HG02623 (cell line): ENCODE data around the gene PIPOX.

Experiments used
- ATAC-seq: cut with Tn5 transposase; IDR thresholded peaks from one replicate; pipeline ENCODE4 v1.9.1; 2021; ENCODE audit warnings: moderate library complexity; ENCODE audit not compliant: unreplicated experiment

Gene PIPOX, protein sequence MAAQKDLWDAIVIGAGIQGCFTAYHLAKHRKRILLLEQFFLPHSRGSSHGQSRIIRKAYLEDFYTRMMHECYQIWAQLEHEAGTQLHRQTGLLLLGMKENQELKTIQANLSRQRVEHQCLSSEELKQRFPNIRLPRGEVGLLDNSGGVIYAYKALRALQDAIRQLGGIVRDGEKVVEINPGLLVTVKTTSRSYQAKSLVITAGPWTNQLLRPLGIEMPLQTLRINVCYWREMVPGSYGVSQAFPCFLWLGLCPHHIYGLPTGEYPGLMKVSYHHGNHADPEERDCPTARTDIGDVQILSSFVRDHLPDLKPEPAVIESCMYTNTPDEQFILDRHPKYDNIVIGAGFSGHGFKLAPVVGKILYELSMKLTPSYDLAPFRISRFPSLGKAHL

DNA sequence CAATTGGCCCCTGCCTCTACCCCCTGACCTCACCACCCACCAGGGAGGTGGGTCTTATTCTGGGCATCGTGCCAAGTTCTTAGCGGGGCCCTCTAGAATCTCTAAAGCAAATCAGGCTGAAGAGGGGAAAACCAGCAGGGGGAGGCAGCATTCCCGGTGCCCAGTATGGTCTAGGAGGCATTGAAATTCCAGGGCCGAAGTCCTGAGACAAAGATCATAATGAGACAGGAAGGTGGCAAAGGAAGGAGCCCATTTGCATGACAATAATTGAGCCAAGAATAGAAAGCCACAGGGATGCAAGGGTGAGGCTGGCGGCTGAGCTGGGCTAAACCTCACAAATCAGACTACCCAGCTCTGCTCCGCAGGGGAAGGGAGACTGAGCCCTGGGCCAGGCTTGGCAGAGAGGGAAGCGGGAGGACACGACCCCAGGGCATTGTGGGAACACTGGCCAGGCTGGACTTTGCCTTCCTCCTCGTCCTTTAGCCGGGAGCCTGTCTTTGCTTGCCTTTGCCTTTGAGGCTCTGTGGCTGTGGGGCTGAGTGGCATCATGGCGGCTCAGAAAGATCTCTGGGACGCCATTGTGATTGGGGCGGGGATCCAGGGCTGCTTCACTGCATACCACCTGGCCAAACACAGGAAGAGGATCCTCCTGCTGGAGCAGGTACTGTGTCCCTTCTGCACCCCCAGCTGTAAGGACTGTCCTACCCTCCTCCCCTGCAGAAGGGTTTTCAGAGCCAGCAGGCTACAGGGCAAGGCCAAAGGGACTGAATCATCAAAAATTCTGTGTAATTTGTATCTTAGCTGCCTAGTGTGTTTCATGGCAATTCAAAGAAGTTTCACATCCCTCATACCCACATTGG, at the start of gene PIPOX:
Gene PIPOX (plus strand): TSS at position 463 of the 860 bp plus-strand sequence. CDS start 85 bp downstream, at position 548.
- no peak for ATAC-seq

DNA sequence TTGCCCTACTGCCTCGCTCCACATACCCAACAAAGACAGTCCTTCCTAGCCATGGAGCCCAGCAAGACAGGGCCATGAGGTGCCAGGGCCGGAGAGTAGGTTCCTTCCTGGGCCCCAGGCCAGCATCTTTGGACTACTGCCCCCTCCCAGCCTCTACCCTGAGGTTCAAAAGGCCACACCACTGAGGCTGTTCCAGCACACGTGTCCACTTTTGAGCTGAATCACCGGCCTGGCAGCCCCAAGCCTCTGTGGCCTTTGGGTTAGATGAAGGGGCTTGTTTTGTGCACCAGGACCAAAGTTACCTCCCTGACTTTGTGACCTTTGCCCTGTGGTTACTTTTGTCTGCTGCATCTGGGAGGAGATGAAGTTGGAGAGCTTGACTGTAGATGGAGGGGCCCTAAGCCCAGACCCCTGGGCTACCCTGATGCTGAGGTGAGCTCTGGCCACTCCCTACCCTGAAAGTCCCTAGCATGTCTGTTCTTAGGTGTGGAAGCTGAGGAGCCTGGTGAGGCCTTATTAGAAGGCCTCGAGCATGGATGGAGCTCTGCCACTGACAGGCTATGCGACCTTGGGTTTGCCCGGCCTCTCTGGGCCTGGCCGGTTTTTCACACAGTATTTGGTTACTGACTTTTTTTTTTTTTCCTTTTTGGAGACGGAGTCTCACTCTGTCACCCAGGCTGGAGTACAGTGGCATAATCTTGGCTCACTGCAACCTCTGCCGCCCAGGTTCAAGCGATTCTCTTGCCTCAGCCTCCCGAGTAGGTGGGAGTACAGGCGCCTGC, 49.1 kb upstream of the PIPOX start:
- ATAC-seq: no peak

DNA sequence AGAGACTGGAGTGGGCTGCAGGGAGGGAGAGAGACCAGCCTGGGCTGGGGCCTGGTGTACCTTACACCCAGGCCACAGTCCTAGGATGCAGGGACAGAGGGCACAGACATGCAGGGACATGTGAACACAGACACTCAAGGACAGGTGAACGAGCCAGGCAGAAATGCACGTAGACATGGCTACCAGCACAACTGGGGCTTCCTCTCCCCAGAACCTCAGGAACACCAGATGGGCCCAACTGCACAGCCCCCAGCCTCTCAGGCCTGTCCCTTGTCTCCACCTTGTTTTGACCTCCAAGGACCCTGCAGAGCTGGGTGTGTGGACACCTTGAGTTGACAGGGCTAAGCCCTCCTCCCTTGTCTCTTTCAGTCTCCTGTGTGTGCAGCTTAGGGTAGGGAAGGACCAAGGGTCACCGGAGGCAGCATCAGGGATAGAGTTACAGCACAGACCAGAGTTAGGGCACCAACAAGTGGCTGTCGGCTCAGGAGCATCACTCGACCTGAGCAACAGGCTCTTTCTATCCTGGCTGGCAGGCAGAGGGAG, 46.3 kb upstream of the PIPOX start:
- no peak for ATAC-seq

DNA sequence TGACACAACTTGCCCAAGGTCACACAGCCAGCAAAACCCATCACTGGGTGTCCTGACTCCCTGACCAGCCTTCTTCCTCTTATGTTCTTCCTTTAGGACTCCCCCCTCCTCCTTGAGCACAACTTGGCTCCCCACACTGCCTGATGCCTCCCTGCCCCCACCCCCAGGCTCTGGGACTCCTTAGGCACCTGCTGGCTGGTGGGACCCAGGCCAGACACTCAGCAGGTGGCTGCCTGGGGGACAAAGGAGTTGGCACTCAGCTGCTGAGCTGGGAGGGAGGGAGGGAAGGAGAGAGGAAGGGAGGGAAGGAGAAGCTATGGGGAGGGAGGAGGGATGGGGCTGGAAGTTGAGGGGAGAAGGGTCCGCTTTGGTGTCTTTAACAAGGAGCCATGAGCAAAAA, 45.1 kb upstream of the PIPOX start:
- ATAC-seq: no peak

DNA sequence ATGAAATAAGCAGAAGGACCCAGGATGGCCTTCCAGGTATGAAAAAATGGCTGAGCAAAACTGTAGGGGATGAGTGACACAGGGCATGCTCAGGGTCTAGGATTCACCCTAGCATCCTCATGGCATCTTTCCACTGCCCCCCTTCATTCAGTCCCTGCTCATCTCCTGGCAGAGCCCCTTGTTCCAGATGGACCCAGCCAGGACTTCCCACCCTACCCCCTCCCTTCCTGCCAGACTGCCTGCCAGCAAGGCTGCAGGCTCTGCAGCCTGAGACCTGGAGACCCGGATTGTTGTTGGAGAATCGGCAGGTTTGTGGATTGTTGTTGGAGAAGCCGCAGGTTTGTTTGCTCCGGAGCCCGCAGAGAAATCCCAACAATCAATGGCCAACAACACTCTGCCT, 43.7 kb upstream of the PIPOX start:
- ATAC-seq: no peak

DNA sequence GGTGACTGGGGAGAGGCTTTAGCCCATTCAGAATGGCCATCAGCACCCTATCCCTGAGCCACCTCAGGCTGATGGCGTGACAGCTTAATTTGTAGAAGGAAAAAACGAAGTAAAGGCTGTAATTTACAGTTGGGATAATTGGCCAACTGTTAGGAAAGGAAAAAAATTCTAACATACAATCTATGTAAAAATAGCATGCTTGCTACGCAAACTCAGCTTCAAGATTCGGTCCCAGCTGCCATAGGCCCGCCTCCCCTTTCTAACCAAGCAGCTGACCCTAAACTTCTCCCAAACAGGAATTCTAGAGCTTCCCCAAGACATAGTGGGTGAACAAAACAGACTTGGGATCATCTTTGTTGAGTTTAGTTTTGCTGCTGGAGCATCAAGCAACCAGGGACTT, 42.0 kb upstream of the PIPOX start:
- no peak for ATAC-seq

DNA sequence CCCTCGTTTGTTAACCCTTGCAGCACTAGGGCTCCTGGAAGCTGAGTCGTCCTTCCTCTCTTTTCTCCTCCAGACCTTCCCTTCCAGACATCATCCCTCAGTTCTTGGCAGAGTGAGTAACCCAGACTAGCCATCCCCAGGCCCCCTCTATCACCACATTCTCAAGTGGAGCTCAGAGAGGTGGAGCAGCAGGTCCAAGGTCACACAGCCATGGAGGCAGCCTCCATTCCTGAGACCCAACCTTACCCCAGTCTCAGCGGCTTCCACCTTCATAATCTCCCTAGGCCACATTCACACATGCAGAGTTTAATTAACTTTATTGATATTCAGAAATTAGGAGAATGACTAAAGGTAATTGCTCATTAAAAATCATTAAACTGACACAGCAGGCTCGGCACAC, 40.1 kb upstream of the PIPOX start:
- ATAC-seq: no peak

DNA sequence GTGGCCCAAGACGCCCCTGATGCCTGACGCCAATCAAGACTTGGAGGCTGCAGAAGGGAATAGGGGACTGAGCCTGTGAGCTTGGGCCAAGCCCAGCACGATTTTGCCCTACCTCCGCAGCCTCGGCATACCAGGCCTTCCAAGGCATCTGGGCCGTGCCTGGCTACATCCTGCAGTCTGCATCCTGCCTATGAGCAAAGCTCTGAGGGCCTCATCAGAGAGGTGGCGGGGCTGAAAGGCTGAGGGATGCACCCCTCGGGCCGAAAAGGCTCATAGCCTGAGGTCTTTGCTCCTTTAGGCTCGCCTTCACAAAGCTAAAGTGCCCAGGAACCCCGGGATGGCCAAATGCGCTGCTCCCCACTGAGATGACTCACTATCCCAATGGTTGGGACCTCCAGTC, 39.7 kb upstream of the PIPOX start:
- no peak for ATAC-seq

DNA sequence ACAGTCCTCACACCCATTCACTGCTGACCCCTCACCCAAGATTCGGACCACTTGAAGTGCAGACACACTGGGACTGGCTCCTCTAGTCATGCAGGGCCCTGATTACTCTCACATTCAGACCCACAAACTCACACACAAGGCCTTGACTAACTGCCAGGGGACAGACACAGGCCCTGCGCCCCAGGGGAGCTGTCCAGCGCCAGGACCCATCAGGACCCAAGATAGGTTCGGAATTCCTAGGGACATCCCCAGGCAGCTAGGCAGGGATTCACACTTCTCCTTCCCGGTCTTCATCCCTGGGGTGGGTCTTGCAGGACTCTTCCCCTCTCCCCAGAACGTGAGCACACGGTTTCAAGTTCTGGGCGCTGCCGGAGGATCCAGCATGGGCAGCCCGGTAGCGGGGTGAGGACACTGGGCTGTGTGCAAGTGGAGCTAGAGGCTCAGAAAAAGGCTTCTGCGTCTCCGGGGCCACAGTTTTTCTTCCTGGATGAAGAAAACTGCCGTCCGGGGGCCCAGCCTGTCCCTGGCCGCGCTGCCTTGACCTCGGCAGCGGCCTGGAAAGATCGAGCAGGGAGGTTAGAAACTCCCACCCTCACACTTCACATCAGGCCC, 38.8 kb upstream of the PIPOX start:
- ATAC-seq: no peak

DNA sequence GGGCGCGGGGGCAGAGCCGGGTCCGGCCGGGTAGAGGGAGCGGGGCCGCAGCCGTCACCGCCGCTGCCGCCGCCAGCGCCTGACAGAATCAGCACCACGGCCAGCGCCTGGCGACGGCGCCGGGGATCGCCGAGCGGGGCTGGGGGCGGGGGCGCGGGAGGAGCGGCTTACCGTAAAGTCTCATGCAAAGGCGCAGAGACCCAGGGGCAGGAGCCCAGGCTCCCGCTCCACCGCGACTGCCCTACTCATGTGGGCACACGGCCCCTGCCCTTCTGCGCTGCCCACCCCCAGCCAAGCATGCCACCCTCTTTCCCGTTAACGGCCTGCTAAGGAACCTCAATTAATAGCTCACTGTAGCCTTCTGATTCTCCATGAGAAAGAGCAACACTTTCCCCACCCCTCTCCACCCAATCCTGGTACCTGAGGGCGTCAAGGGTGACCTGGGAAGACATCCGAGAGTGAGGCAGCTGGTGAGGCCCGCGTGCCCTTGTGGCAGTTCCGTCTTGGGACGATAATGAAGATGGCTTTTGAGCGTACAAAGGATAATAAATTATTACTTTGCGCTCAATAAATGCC, 36.9 kb upstream of the PIPOX start, which contains the start of gene SEZ6:
Gene SEZ6 (minus strand): TSS at position 98 of the 576 bp plus-strand sequence. CDS start 164 bp downstream, outside the sequence.
- ATAC-seq: no peak

DNA sequence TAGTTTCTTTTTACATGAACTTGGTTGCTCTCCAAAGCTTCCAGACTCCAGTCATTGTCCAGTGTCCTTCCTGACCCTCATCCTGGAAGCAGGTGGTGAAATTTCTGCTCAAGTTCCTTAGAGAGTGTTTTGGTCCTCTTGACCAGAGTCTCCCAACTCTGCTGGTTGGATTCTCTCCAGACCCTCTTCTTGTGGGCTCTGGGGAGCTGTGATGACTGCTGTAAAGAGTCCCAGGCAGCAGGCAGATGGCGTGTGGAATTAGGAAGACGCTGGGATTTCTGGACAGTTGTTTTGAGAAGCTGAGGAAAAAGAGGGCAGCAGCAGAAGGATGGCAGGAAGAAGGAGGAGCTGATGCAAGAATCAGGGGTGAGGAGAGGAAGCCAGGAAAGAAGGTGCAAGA, 35.5 kb upstream of the PIPOX start:
- no peak for ATAC-seq

DNA sequence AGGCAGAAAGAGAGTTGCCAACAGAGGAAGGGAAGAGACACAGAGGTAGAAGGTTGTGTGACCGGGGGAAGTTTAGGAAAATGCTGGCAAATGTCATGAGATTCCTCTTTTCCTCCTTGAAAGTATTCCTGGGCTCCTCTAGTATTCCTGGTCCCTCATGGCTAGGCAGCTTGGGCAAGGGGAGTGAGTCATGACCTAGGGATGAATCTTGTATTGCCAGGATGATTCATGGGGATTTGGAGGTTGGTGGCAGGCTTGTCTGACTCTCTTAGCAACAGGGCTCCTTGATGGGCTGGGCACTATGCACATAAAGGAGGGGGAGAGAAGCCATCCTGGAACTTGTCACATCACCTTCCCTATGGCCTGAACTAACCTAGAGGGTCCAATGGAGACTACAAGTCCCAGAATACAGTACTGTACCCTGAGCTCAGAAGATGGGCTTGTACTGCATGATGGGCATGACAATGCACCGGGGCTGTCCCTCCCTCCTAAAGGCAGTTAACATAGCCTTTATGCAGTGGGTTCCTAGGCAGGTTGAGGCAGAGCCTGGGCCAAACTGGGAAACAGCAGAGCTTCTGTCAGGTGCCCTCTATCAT, 35.0 kb upstream of the PIPOX start:
- ATAC-seq: no peak

DNA sequence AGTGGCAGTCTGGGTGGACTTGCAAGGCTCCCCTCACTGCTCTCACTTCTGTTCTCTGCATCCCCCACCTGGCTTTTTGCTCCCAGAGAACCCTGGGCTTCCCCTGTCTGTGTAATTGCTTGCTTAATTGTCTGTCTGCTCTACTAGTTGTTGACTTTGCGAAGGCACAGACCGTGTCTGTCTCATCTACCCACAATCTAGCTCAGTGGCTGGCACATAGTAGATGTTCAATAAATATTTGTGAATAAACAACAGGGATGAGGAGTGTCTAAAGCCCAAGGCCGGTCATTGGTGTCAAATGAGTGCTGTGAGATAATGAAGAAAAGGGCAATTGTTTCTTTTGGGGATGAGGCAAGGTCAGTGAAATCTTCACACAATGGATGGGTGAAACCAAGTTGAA, 34.4 kb upstream of the PIPOX start:
- ATAC-seq: no peak

DNA sequence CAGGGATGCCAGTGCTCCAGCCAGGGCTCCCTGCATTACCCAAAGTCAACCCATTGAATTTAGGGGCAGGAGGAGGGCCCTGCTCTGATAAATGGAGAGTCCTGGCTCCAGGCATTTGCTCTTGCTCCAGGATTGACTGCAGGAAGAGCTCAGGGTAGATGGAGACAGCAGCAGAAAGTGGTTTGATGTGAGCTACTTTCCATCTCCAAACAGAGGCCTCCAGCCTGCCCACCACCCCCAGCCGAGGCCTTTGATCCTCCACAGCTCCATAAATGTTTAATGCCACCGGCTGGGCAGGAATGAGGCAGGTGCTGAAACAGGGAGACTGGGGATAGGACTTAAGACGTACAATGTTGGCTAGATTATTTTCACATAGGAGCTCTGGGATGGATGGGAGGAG, 32.8 kb upstream of the PIPOX start:
- ATAC-seq: no peak

DNA sequence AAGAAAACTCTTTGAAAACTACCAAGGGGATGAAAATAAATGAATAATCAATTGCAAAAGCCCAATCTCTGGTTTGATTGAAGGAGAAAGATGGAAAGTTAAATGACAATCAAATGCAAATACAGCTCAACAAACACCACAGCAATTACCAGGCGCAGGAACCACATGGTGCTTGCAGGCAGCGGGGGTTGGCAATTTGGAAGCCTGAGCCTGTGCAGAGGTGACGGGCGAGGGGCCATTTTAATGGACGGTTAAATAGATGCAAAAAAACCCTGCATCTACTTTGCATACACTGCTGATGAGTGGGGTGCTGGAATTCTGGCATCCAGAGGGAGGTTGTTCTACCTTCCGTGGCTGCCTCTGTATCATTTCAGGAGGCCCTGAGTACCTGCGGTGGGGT, 32.4 kb upstream of the PIPOX start:
- no peak for ATAC-seq

DNA sequence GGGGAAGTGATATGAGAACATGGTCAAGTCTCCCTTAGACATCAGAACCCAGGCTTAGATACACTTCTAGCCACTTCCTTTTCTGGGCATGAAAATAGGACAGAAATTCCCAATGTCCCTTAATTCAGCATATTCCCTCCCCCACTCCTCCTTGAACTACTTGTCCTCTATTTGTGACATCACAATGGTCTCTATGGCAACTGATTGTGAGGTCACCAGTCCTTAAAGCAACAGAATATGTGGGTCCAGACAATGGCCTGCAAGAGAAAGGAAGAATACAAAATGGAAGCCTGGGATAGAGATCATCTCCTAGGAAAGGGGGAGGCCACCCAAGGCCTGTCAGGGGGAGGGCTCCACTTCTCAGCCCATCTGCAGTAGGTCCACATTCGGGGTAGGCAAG, 30.4 kb upstream of the PIPOX start:
- ATAC-seq: no peak

DNA sequence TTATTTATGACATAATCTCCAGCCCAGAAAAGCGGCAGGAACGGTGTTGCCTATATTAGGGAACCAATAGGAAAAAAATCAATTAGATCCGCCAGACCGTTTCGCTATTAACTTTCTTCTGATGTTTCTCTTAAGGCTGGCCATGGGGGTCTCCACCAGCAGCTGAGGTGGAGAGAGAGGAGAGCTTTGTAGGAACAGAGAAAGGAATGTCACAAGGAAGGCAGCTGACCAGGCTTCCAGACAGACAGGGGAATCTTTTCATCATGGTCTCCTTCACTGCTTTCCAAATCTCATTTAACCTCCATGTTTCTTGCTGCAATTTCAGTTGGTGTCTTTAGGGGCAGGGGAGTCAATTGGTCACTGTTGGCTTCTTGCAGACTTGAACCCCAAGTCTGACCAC, 28.2 kb upstream of the PIPOX start:
- no peak for ATAC-seq

DNA sequence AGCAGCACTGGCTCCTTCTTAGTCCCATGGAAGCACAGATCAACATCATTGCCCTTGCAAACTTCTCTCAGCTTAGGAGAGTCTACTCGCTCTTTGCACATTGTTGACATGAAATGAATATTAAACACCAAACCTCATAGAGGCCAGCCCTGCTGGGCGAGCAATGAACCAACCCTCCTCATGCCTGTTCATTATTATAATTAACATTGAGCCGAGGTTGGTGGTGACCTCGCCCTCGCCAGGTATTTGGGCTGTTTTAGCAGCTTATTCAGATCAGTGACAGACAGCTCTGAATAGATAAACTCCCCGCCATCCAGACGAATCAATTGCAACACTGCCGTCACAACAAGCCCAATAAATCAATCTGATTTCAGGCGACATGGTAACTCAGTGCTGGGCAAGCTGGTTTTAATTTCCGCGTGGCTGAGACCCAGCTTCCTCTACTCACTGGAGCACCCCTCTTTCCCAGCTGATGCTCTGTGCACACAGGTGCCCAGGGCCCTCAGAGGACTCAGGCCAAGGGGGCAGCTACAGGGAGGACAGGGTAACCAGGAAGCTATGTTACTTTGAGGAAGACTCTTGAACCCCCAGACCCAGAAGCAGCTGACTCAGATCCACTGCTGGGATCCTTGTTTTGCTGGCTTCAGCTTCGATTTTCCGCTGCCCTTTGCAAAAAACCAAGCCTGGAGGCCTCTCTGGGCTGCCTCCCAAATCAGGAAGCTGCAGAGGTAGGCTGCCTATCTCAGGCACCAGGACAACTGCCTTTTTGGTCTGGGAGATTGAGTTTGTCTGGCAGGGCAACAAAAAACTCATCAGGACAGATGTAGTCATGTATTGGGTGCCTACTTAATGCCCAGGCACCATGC, 26.4 kb upstream of the PIPOX start:
- no peak for ATAC-seq
